Ovary (tissue), 9 donors: ENCODE results near the gene SFT2D2. TPM values are rescaled to one million over a fixed set of nuclear protein-coding genes. Genes with fewer than 3 reads are reported as not detected.

Experiments
- DNase-seq, 5 donors: peaks; one replicate each; pipeline ENCODE4 v3.0.0-alpha.2; 2019 to 2020
- H3K27ac ChIP-seq, 2 donors: fragments of 200-600 bp; one replicate each; pipeline versions ENCODE4 v1.5.1 to v1.8.0; 2019 to 2022
- H3K27me3 ChIP-seq: fragments of 200-600 bp; one replicate; pipeline ENCODE4 v1.8.0; 2022
- H3K36me3 ChIP-seq: fragments of 200-600 bp; sonication (generic); one replicate; pipeline ENCODE4 v1.5.1; 2019
- H3K4me1 ChIP-seq: one replicate; pipeline ENCODE4 v1.8.1; 2013; ENCODE audit warnings: mild to moderate bottlenecking, moderate library complexity; ENCODE audit not compliant: insufficient read depth
- H3K4me3 ChIP-seq: fragments of 200-600 bp; sonication (generic); one replicate; pipeline ENCODE4 v1.5.1; 2017
- H3K9me3 ChIP-seq, 2 donors: fragments of 200-600 bp in 1 of 2; sonication (generic) in 1 of 2; one replicate each; pipeline versions ENCODE4 v1.5.1 to v1.8.1; 2013 to 2019; ENCODE audit warnings: mild to moderate bottlenecking in 1 of 2, moderate library complexity in 1 of 2
- CTCF ChIP-seq, 3 donors: fragments of 450-650 bp in 2 of 3; fragments of 200-600 bp in 1 of 3; IDR thresholded peaks; one replicate each; pipeline versions ENCODE4 v1.5.1 to v1.8.0; 2016 to 2022; ENCODE audit warnings: antibody characterized with exemption in 3 of 3, mild to moderate bottlenecking in 1 of 3
- EP300 ChIP-seq: sonication (generic); formaldehyde crosslinking; IDR thresholded peaks from one replicate; pipeline ENCODE4 v1.6.1; 2017; ENCODE audit warnings: antibody characterized with exemption
- POLR2A ChIP-seq: fragments of 450-650 bp; IDR thresholded peaks from one replicate; pipeline ENCODE4 v1.6.1; 2017; ENCODE audit warnings: antibody characterized with exemption, mild to moderate bottlenecking, moderate library complexity
- WGBS, 3 donors: extraction: QIAGEN DNeasy Blood & Tissue Kit in 1 of 3; methylation state at CpG; one replicate each; pipeline versions ENCODE4 v1.1.5 to v1.1.7; 2013 to 2017; 5-methylcytosine and 5-hydroxymethylcytosine counted together
- intact Hi-C, 4 donors: fragments of 100-400 bp; cut with DNase I; formaldehyde crosslinking; loops; one replicate each; pipeline versions ENCODE4 v1.11.0 to v1.15.1; 2022 to 2023
- polyA plus RNA-seq, 2 donors: library from polyadenylated mRNA; stranded (reverse); fragments of 200-250 nt in 1 of 2; fragments of 350-450 nt in 1 of 2; fragmentation: Illumina TruSeq in 1 of 2; extraction: RNeasy Lipid Tissue Mini Kit (QIAGEN cat#74804) in 1 of 2; gene quantifications; one replicate each; pipeline ENCODE4 v1.2.3, GENCODE V29; 2013 to 2014
- total RNA-seq, 7 donors: library from RNA; depleted of rRNA in 2 of 7; stranded (reverse); fragments of >200 nt in 2 of 7; fragmentation: NEBNext Ultra II Directional in 3 of 7; extraction: Animal tissue kit (Norgen Biotek cat#: 25700) in 3 of 7; gene quantifications; one replicate each; pipeline versions ENCODE4 v1.1.0 to v1.2.4, GENCODE V29; 2016 to 2023
- donor health status: DM: no; HTN: no; CAD: no; lungs with moderate emphysema.
- donor health status: DM: no; HTN: no; CAD: no.
- donor health status: Bipolar disorder and iron deficiency.
- donor health status: DM: yes; HTN: yes; CAD: no.
- donor health status: DM: no; HTN: no; CAD: no.
- donor health status: DM: yes; HTN: yes; CAD: no.

SFT2D2 gene
- total and polyA plus RNA-seq, 9 donors: 12.6 to 102 (median 68.2) TPM

DNA sequence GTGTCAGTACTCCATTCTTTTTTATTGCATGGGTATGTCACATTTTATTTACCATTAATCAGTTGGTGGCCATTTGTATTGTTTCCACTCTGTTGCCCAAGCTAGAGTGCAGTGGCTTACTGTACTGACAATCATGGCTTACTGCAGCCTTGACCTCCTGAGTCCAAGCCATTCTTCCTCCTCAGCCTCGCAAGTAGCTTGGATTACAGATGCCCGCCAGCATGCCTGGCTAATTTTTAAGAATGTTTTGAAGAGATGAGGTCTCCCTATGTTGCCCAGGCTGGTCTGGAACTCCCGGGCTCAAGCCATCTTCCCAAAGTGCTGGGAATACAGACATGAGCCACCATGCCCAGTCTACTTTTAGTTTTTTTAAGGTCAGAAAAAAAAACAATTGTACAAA is 813 bp upstream of the SFT2D2 start:
- H3K4me3 ChIP-seq: peak overlapping the region; percentile 53
- WGBS, 3 donors: 80 to 86% (median 82%) methylated on average over 3 of the region's 3 CpGs
- H3K36me3 ChIP-seq: no peaks in the 10 kb centered on the region
- no peaks in the 10 kb centered on the region for H3K27me3 ChIP-seq
- peaks cover 13% of the 10 kb centered on the region for H3K4me1 ChIP-seq
- DNase-seq: no peak
- no peak for TF ChIP-seq CTCF (IDR thresholded peaks at IDR 0.05)
- no peaks in the 10 kb centered on the region for H3K9me3 ChIP-seq
- intact Hi-C loops: no loop called here
- H3K27ac ChIP-seq: no peak overlapping the region

DNA sequence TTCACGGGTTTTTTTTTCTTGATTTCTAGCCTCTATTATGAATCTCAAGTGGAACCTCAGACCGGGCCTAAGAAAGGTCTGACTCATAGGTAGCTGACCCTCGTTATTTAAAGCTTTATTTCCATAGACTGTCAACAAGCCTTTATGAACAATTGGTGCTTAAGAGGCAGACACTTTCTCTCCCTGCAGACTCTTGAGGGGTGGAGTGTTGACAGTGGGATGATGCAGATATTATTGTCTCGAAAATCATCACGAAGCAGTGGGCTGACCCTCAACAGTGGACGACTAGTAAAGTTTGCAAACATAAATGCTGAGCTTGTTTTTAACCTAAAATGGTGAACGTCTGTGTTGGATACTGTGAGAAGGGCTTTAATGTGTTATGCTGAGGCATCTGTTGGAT is 1.8 kb downstream of the SFT2D2 start:
- WGBS, 3 donors: 9 to 15% (median 10%) methylated on average over 7 of the region's 7 CpGs
- Histone ChIP-seq H3K27ac (peak overlapping the region in 1 of 2 donors; percentile 82), H3K27me3 (no peaks in the 10 kb centered on the region), H3K36me3 (no peaks in the 10 kb centered on the region), H3K4me1 (peaks cover 16% of the 10 kb centered on the region), H3K9me3 (no peaks in the 10 kb centered on the region), H3K4me3 (peak overlapping the region; percentile 53)
- DNase-seq: no peak
- intact Hi-C loops: no loop called here
- TF ChIP-seq EP300: no peak
- TF ChIP-seq CTCF (IDR thresholded peaks at IDR 0.05): no peak
- no peak for TF ChIP-seq POLR2A

- no peak overlapping the region for H3K4me3 ChIP-seq
- no peak for DNase-seq
- intact Hi-C loops: no loop called here
- H3K36me3 ChIP-seq: no peaks in the 10 kb centered on the region
- H3K27me3 ChIP-seq: no peaks in the 10 kb centered on the region
- no peak overlapping the region for H3K27ac ChIP-seq
- 94 to 98% (median 98%) methylated on average over 4 of the region's 4 CpGs for WGBS, 3 donors
- no peaks in the 10 kb centered on the region for H3K9me3 ChIP-seq
- H3K4me1 ChIP-seq: peaks cover 15% of the 10 kb centered on the region
- no peak for TF ChIP-seq EP300
- TF ChIP-seq CTCF (IDR thresholded peaks at IDR 0.05): no peak
- no peak for TF ChIP-seq POLR2A
Measured at GRCh38 chr1:168229893-168230292, 4.1 kb downstream of the SFT2D2 start.

GRCh38 chr1:168230709-168231108 is 4.9 kb downstream of the SFT2D2 start:
- no peak for TF ChIP-seq POLR2A
- TF ChIP-seq CTCF (IDR thresholded peaks at IDR 0.05): no peak
- TF ChIP-seq EP300: no peak
- Histone ChIP-seq H3K9me3 (no peaks in the 10 kb centered on the region), H3K36me3 (no peaks in the 10 kb centered on the region), H3K27me3 (no peaks in the 10 kb centered on the region), H3K4me3 (no peak overlapping the region), H3K27ac (no peak overlapping the region), H3K4me1 (peaks cover 14% of the 10 kb centered on the region)
- 81 to 88% (median 81%) methylated on average over 3 of the region's 3 CpGs for WGBS, 3 donors
- intact Hi-C loops: no loop called here
- no peak for DNase-seq
